Ovary (tissue), 9 donors: ENCODE data around the gene CD300LB. TPM values are rescaled to one million over a fixed set of nuclear protein-coding genes. Genes with fewer than 3 reads are reported as not detected.

Source experiments
- DNase-seq, 5 donors: peaks; one replicate each; pipeline ENCODE4 v3.0.0-alpha.2; 2019 to 2020
- H3K27ac ChIP-seq, 2 donors: fragments of 200-600 bp; one replicate each; pipeline versions ENCODE4 v1.5.1 to v1.8.0; 2019 to 2022
- H3K27me3 ChIP-seq: fragments of 200-600 bp; one replicate; pipeline ENCODE4 v1.8.0; 2022
- H3K36me3 ChIP-seq: fragments of 200-600 bp; sonication (generic); one replicate; pipeline ENCODE4 v1.5.1; 2019
- H3K4me1 ChIP-seq: one replicate; pipeline ENCODE4 v1.8.1; 2013; ENCODE audit warnings: mild to moderate bottlenecking, moderate library complexity; ENCODE audit not compliant: insufficient read depth
- H3K4me3 ChIP-seq: fragments of 200-600 bp; sonication (generic); one replicate; pipeline ENCODE4 v1.5.1; 2017
- H3K9me3 ChIP-seq, 2 donors: fragments of 200-600 bp in 1 of 2; sonication (generic) in 1 of 2; one replicate each; pipeline versions ENCODE4 v1.5.1 to v1.8.1; 2013 to 2019; ENCODE audit warnings: mild to moderate bottlenecking in 1 of 2, moderate library complexity in 1 of 2
- EP300 ChIP-seq: sonication (generic); formaldehyde crosslinking; IDR thresholded peaks from one replicate; pipeline ENCODE4 v1.6.1; 2017; ENCODE audit warnings: antibody characterized with exemption
- POLR2A ChIP-seq: fragments of 450-650 bp; IDR thresholded peaks from one replicate; pipeline ENCODE4 v1.6.1; 2017; ENCODE audit warnings: antibody characterized with exemption, mild to moderate bottlenecking, moderate library complexity
- WGBS, 3 donors: extraction: QIAGEN DNeasy Blood & Tissue Kit in 1 of 3; methylation state at CpG; one replicate each; pipeline versions ENCODE4 v1.1.5 to v1.1.7; 2013 to 2017; 5-methylcytosine and 5-hydroxymethylcytosine counted together
- intact Hi-C, 4 donors: fragments of 100-400 bp; cut with DNase I; formaldehyde crosslinking; loops; one replicate each; pipeline versions ENCODE4 v1.11.0 to v1.15.1; 2022 to 2023
- polyA plus RNA-seq, 2 donors: library from polyadenylated mRNA; stranded (reverse); fragments of 200-250 nt in 1 of 2; fragments of 350-450 nt in 1 of 2; fragmentation: Illumina TruSeq in 1 of 2; extraction: RNeasy Lipid Tissue Mini Kit (QIAGEN cat#74804) in 1 of 2; gene quantifications; one replicate each; pipeline ENCODE4 v1.2.3, GENCODE V29; 2013 to 2014
- total RNA-seq, 7 donors: library from RNA; depleted of rRNA in 2 of 7; stranded (reverse); fragments of >200 nt in 2 of 7; fragmentation: NEBNext Ultra II Directional in 3 of 7; extraction: Animal tissue kit (Norgen Biotek cat#: 25700) in 3 of 7; gene quantifications; one replicate each; pipeline versions ENCODE4 v1.1.0 to v1.2.4, GENCODE V29; 2016 to 2023
- TF ChIP-seq, protein P1 (sequence below), 3 donors: fragments of 450-650 bp in 2 of 3; fragments of 200-600 bp in 1 of 3; IDR thresholded peaks; one replicate each; pipeline versions ENCODE4 v1.5.1 to v1.8.0; 2016 to 2022; ENCODE audit warnings: antibody characterized with exemption in 3 of 3, mild to moderate bottlenecking in 1 of 3
- donor health status: DM: no; HTN: no; CAD: no; lungs with moderate emphysema.
- donor health status: DM: no; HTN: no; CAD: no.
- donor health status: Bipolar disorder and iron deficiency.
- donor health status: DM: yes; HTN: yes; CAD: no.
- donor health status: DM: no; HTN: no; CAD: no.
- donor health status: DM: yes; HTN: yes; CAD: no.

The CD300LB gene
- total and polyA plus RNA-seq, 9 donors = 0.11 to 0.69 (median 0.27) TPM; not detected in 2

DNA sequence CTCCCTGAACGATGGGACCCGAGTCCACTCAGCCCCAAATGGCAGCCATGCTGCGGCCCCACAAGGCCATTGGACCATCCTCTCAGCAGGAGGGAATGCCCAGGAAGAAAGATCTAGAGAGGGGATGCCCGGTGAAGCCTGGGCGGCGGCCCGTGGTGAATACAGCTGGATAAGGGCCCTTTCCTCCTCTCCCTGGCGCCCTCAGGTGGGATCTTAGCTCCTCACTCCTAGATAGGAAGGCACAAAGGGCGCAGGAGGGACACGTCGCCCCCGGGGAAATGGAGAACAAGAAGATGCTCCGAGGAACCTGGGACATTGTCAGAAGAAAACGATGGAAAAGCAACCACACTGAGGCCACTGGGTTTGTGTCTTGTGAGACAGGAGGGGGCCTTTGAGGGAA is 12.1 kb upstream of the CD300LB start:
- Histone ChIP-seq H3K4me3 (no peak overlapping the region), H3K9me3 (no peaks in the 10 kb centered on the region), H3K36me3 (no peaks in the 10 kb centered on the region), H3K4me1 (no peaks in the 10 kb centered on the region), H3K27ac (no peak overlapping the region), H3K27me3 (no peaks in the 10 kb centered on the region)
- DNase-seq = no peak
- TF ChIP-seq POLR2A = no peak
- TF ChIP-seq EP300 = no peak
- TF ChIP-seq, protein P1, sequence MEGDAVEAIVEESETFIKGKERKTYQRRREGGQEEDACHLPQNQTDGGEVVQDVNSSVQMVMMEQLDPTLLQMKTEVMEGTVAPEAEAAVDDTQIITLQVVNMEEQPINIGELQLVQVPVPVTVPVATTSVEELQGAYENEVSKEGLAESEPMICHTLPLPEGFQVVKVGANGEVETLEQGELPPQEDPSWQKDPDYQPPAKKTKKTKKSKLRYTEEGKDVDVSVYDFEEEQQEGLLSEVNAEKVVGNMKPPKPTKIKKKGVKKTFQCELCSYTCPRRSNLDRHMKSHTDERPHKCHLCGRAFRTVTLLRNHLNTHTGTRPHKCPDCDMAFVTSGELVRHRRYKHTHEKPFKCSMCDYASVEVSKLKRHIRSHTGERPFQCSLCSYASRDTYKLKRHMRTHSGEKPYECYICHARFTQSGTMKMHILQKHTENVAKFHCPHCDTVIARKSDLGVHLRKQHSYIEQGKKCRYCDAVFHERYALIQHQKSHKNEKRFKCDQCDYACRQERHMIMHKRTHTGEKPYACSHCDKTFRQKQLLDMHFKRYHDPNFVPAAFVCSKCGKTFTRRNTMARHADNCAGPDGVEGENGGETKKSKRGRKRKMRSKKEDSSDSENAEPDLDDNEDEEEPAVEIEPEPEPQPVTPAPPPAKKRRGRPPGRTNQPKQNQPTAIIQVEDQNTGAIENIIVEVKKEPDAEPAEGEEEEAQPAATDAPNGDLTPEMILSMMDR (IDR thresholded peaks at IDR 0.05) = no peak
- WGBS, 3 donors = 69 to 81% (median 72%) methylated on average over 14 of the region's 14 CpGs
- intact Hi-C loops = no loop called here

DNA sequence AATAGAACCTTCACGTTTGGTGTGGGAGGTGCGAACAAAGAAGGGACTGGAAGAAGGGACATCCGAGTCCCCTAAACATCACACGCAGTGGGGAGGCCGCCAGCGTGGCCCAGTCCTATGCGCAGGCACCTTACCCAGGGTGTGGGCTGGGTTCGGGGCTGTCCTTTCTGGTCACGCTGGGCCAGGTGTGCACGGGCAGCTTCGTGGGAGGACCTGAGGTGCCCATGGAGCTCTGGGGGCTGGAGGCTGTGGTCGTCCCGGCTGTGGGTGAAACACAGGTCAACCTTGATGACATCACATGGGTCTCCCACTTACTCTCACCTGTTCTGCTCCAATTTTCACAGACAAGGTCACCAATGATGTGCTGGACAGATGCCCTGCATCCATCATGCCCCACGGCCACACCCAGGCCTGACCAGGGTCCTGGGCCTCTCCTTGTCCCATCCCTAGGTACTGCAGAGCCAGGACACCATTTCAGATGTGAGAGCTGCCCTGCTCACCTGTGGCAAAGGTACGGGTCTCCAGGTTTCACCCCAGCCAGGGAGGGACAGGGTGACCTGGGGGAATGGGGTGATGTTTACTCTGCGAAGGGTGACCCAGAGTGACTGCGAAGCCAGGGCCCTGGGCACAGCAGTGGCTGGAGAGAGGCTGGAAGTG is 11.6 kb upstream of the CD300LB start:
- Histone ChIP-seq H3K4me3 (no peak overlapping the region), H3K27me3 (no peaks in the 10 kb centered on the region), H3K27ac (no peak overlapping the region), H3K9me3 (no peaks in the 10 kb centered on the region), H3K4me1 (no peaks in the 10 kb centered on the region), H3K36me3 (no peaks in the 10 kb centered on the region)
- intact Hi-C loops = no loop called here
- no peak for DNase-seq
- TF ChIP-seq, protein P1 (IDR thresholded peaks at IDR 0.05) = no peak
- TF ChIP-seq EP300 = no peak
- TF ChIP-seq POLR2A = no peak
- WGBS, 3 donors = 83 to 86% (median 84%) methylated on average over 17 of the region's 17 CpGs

DNA sequence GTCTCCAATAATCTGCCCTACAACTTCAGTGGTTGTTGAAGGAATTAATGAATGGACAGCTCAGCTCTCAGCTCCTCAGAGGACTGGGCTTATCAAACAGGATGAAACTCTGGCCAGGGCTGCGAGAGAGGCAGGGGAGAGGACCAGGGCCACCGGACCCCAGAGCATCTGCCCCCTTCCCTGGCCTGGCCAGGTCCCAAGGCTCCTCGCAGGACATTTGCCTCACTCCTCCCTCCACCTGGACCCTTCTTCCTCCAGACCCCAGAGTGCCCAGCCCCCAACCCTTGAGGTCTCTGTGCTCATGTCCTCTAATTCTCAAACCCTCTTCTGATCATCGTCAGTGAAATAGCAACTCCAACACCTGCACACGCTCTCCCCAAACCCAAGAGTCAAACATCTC is 10.9 kb upstream of the CD300LB start:
- intact Hi-C loops = no loop called here
- H3K4me3 ChIP-seq = no peak overlapping the region
- no peaks in the 10 kb centered on the region for H3K27me3 ChIP-seq
- no peaks in the 10 kb centered on the region for H3K4me1 ChIP-seq
- DNase-seq = no peak
- no peaks in the 10 kb centered on the region for H3K36me3 ChIP-seq
- no peak for TF ChIP-seq POLR2A
- TF ChIP-seq, protein P1 (IDR thresholded peaks at IDR 0.05) = no peak
- no peak for TF ChIP-seq EP300
- 76 to 85% (median 79%) methylated on average over 5 of the region's 5 CpGs for WGBS, 3 donors
- no peak overlapping the region for H3K27ac ChIP-seq
- H3K9me3 ChIP-seq = no peaks in the 10 kb centered on the region

DNA sequence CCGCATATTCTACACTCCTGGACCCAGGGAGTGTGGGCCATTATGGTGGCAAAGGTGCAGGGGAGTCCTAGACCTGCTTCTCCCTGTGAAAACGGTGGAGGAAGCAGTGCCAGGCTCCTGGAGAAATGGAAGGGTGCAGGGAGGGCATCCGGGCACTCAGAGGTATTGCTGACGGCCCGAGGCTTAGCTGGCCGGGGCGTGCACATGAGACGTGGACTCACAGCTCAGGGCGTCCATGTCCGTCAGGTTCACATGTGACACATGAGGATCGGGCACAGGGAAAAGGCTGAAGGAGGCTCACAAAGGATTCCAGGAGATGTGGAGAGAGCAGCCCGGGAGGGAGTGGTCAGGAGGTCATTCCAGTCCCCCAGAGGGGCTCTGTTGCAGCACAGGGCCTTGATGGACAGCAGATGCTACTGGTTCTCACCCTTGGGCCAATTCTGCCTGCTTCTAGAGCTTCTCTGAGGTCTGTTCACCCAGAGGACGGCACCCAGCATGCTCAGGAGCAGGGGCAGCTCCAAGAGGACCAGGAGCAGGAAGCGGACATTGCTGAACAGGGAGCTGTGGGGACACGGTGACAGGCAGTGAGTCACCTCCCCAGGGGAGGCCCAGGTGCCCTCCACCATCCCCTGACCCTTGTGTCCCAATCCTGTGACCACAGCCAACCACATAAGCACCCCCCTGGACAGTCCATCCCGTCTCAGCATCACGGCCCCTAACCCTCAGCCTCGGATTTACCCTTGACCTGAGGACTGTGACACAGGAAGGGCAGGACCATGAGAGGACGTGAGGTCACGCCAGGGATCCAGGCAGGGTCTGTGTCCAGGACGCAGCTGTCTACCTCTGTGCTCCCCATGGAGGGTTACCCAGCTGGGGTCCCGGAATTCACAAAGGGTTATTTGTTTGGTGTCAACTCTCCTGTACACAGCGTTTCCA is 10.2 kb upstream of the CD300LB start:
- H3K4me1 ChIP-seq = no peaks in the 10 kb centered on the region
- 74 to 76% (median 75%) methylated on average over 23 of the region's 23 CpGs for WGBS, 3 donors

More for the DNA sequence above, 10.2 kb upstream of the CD300LB start:
- H3K27ac ChIP-seq = no peak overlapping the region
- intact Hi-C loops = no loop called here
- no peak for DNase-seq
- TF ChIP-seq EP300 = no peak
- TF ChIP-seq, protein P1 (IDR thresholded peaks at IDR 0.05) = no peak
- no peaks in the 10 kb centered on the region for H3K27me3 ChIP-seq
- H3K36me3 ChIP-seq = no peaks in the 10 kb centered on the region
- H3K9me3 ChIP-seq = no peaks in the 10 kb centered on the region
- H3K4me3 ChIP-seq = no peak overlapping the region
